Right lobe of liver (tissue), 6 donors: ENCODE measurements around the gene ACO2. TPM values are rescaled to one million over a fixed set of nuclear protein-coding genes. Genes with fewer than 3 reads are reported as not detected.
"Not testable (repeated sequence)": the region's sequence is repeated elsewhere in the genome, so short reads cannot be mapped to it uniquely, and the experiment has no call there.

Source experiments
- ATAC-seq, 4 donors: fragments of 200-7000 bp; cut with Tn5 transposase; one replicate each; pipeline ENCODE4 v1.9.1; 2020; ENCODE audit warnings: mild to moderate bottlenecking in 4 of 4, moderate library complexity in 4 of 4
- DNase-seq, 3 donors: peaks; one replicate each; pipeline ENCODE4 v3.0.0-alpha.2; 2020
- H3K27ac ChIP-seq, 3 donors: fragments of 200-600 bp; one replicate each; pipeline ENCODE4 v1.8.0; 2022
- H3K27me3 ChIP-seq, 2 donors: fragments of 200-600 bp; one replicate each; pipeline ENCODE4 v1.8.0; 2022
- H3K36me3 ChIP-seq, 4 donors: fragments of 200-600 bp; sonication (generic) in 1 of 4; one replicate each; pipeline versions ENCODE4 v1.5.1 to v1.8.0; 2017 to 2022; ENCODE audit warnings: control low read depth in 1 of 4
- H3K4me1 ChIP-seq, 4 donors: fragments of 200-600 bp; sonication (generic) in 1 of 4; one replicate each; pipeline versions ENCODE4 v1.5.1 to v1.8.0; 2017 to 2022; ENCODE audit warnings: control low read depth in 1 of 4
- H3K4me3 ChIP-seq, 3 donors: fragments of 200-600 bp; one replicate each; pipeline ENCODE4 v1.8.0; 2022
- H3K9me3 ChIP-seq, 4 donors: fragments of 200-600 bp; sonication (generic) in 1 of 4; one replicate each; pipeline versions ENCODE4 v1.5.1 to v1.8.0; 2017 to 2022; ENCODE audit warnings: control low read depth in 1 of 4
- POLR2A ChIP-seq: fragments of 450-650 bp; IDR thresholded peaks from one replicate; pipeline ENCODE4 v1.6.1; 2017; ENCODE audit warnings: antibody characterized with exemption, mild to moderate bottlenecking
- WGBS: methylation state at CpG from one replicate; pipeline ENCODE4 v1.1.6; 2018; ENCODE audit warnings: low coverage, low lambda C conversion rate; ENCODE audit not compliant: insufficient coverage; ENCODE audit errors: missing lambda C conversion rate; 5-methylcytosine and 5-hydroxymethylcytosine counted together
- intact Hi-C, 2 donors: fragments of 100-400 bp; cut with DNase I; formaldehyde crosslinking; loops; one replicate each; pipeline versions ENCODE4 v1.11.2 to v1.14.1; 2022
- total RNA-seq, 6 experiments: library from RNA; depleted of rRNA in 2 of 6; stranded (reverse); fragments of >200 nt in 2 of 6; fragmentation: NEBNext Ultra II Directional in 3 of 6; extraction: Animal tissue kit (Norgen Biotek cat#: 25700) in 3 of 6; gene quantifications; one replicate each; pipeline versions ENCODE4 v1.1.0 to v1.2.4, GENCODE V29; 2016 to 2023
- TF ChIP-seq, protein P1 (sequence below), 4 donors: fragments of 200-600 bp in 3 of 4; fragments of 450-650 bp in 1 of 4; IDR thresholded peaks; one replicate each; pipeline versions ENCODE4 v1.5.1 to v1.8.0; 2016 to 2022; ENCODE audit warnings: antibody characterized with exemption in 4 of 4, mild to moderate bottlenecking in 2 of 4
- donor health status: DM: no; HTN: yes; CAD: no.
- donor health status: DM: no; HTN: no; CAD: no.
- donor health status: DM: no; HTN: no; CAD: no.
- donor health status: DM: no; HTN: yes; CAD: no.
- donor health status: DM: no; HTN: yes; CAD: no.

Gene ACO2
- total RNA-seq, 6 experiments from 2014 or later: 62.6 to 135 (median 66.8) TPM

DNA sequence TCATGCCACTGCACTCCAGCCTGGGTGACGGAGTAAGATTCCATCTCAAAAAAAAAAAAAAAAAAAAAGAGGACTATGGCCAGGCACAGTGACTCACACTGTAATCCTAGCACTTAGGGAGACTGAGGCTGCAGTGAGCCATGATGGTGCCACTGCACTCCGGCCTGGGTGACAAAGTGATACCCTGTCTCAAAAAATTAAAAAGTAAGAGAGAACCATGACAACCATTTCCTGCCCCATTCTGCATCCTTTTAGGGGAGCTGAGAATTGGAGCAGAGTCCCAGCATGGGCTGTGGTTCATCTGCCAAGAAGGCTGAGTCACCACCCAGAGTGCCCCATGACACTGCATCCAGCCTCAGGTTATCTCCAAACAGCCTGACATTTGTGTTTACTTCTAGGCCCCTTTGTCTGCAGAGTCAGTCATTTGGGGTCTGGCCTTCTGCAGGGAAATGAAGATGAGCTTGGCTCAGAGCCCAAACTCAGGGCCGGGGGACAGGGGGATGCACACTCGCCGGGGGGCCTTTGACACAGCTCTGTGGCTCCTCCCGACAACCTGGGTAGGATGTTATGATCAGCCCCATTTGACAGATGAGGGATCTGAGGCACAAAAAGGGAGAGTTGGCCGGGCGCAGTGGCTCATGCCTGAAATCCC is 96.6 kb downstream of the ACO2 start:
- H3K27me3 ChIP-seq: no peaks in the 10 kb centered on the region
- WGBS: 73% methylated on average over 5 of the region's 8 CpGs
- no peaks in the 10 kb centered on the region for H3K36me3 ChIP-seq
- no peak overlapping the region for H3K27ac ChIP-seq
- no peak for DNase-seq
- no peaks in the 10 kb centered on the region for H3K4me1 ChIP-seq
- TF ChIP-seq, protein P1, sequence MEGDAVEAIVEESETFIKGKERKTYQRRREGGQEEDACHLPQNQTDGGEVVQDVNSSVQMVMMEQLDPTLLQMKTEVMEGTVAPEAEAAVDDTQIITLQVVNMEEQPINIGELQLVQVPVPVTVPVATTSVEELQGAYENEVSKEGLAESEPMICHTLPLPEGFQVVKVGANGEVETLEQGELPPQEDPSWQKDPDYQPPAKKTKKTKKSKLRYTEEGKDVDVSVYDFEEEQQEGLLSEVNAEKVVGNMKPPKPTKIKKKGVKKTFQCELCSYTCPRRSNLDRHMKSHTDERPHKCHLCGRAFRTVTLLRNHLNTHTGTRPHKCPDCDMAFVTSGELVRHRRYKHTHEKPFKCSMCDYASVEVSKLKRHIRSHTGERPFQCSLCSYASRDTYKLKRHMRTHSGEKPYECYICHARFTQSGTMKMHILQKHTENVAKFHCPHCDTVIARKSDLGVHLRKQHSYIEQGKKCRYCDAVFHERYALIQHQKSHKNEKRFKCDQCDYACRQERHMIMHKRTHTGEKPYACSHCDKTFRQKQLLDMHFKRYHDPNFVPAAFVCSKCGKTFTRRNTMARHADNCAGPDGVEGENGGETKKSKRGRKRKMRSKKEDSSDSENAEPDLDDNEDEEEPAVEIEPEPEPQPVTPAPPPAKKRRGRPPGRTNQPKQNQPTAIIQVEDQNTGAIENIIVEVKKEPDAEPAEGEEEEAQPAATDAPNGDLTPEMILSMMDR (IDR thresholded peaks at IDR 0.05): no peak
- TF ChIP-seq POLR2A: no peak
- ATAC-seq: peak; percentile 36 to 80 (median 48)
- H3K4me3 ChIP-seq: no peak overlapping the region
- intact Hi-C loops: no loop called here
- no peaks in the 10 kb centered on the region for H3K9me3 ChIP-seq

DNA sequence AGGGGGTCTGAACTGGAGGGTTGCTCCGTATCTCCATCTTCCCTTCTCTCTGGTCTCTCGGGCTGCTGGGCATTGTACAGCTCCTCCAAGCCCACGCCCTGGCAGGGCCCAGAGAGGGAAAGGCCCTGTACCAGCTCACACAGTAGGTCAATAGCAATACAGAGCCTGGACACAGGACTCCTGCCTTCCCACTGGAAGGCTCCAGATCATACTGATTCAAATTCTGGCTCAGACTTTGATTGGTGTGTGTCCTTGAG is 98.5 kb downstream of the ACO2 start:
- no peak for ATAC-seq
- no peaks in the 10 kb centered on the region for H3K4me1 ChIP-seq
- no peaks in the 10 kb centered on the region for H3K9me3 ChIP-seq
- no peak for TF ChIP-seq POLR2A
- TF ChIP-seq, protein P1 (IDR thresholded peaks at IDR 0.05): no peak
- no peaks in the 10 kb centered on the region for H3K27me3 ChIP-seq
- no CpG with 5 or more reads among the region's 3 CpGs for WGBS
- H3K36me3 ChIP-seq: no peaks in the 10 kb centered on the region
- H3K27ac ChIP-seq: no peak overlapping the region
- H3K4me3 ChIP-seq: no peak overlapping the region
- intact Hi-C loops: no loop called here
- DNase-seq: no peak

DNA sequence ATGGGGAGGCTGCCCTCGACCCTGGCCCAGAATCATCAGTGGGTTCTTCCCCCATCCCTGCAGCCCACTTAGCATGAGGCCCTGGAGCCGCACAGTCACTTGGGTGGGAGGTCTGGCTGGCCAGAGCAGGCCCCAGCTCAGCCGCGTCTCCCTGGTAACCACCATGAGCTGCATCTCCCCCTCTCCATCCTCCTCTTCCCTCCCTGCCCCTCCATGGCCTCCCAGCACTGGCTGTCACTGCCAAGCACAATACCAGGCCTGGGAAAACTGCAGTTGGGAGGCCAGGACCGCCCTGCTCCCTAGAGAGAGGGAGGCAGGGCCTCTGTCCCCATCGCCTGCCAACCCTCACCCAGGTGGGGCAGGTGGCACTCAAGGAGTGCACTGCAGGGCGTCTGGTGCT is 99.9 kb downstream of the ACO2 start:
- TF ChIP-seq, protein P1 (IDR thresholded peaks at IDR 0.05): no peak
- no peak for TF ChIP-seq POLR2A
- no peaks in the 10 kb centered on the region for H3K27me3 ChIP-seq
- no peaks in the 10 kb centered on the region for H3K36me3 ChIP-seq
- H3K27ac ChIP-seq: no peak overlapping the region
- H3K4me3 ChIP-seq: no peak overlapping the region
- no peaks in the 10 kb centered on the region for H3K9me3 ChIP-seq
- intact Hi-C loops: no loop called here
- no peak for DNase-seq
- 60% methylated on average over 2 of the region's 7 CpGs for WGBS
- H3K4me1 ChIP-seq: no peaks in the 10 kb centered on the region
- no peak for ATAC-seq

DNA sequence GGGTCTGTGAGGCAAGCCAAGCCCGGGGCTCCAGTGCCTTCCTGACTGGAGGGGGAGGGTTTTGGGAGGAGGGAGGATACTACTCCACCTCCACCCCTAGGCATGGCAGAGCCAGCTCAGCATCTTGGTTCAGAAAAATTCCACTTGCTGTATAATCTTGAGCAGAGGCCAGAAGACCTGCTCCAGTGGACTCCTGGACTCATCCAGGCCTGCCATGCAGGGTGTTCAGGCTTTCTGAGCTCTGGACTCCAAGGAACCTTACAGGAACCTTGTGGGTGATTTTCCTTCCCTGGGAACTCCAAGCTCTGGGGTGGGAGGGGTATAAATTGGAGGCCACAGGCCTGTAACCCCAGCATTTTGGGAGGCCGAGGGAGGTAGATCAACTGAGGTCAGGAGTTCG is 101.3 kb downstream of the ACO2 start:
- no peaks in the 10 kb centered on the region for H3K9me3 ChIP-seq
- no peaks in the 10 kb centered on the region for H3K4me1 ChIP-seq
- H3K4me3 ChIP-seq: no peak overlapping the region
- no peaks in the 10 kb centered on the region for H3K27me3 ChIP-seq
- no peak overlapping the region for H3K27ac ChIP-seq
- TF ChIP-seq, protein P1 (IDR thresholded peaks at IDR 0.05): no peak
- no peak for TF ChIP-seq POLR2A
- H3K36me3 ChIP-seq: no peaks in the 10 kb centered on the region
- 67% methylated on average over 1 of the region's 3 CpGs for WGBS
- intact Hi-C loops: no loop called here
- DNase-seq: no peak
- ATAC-seq: no peak

DNA sequence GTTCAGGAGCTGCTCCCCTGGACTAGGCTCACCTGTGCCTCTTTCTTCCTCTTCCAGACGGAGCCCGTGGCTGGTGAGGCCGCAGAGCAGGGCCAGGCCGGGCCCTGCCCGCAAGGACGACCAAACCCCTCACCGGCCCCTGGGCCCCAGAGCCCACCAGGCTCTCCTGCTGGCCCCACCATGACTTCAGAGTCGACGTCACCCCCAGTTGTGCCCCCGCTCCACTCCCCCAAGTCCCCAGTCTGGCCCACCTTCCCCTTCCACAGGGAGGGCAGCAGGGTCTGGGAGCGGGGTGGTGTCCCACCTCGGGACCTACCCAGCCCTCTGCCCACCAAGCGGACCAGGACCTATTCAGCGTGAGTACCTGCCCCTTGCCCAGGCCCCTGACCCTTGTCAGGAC is 102.9 kb downstream of the ACO2 start:
- Histone ChIP-seq H3K9me3 (no peaks in the 10 kb centered on the region), H3K27me3 (no peaks in the 10 kb centered on the region), H3K27ac (no peak overlapping the region), H3K4me1 (no peaks in the 10 kb centered on the region), H3K4me3 (no peak overlapping the region), H3K36me3 (peaks cover 0 to 5% (median 2%) of the 10 kb centered on the region in 4 donors)
- WGBS: no CpG with 5 or more reads among the region's 14 CpGs
- TF ChIP-seq POLR2A: no peak
- TF ChIP-seq, protein P1 (IDR thresholded peaks at IDR 0.05): no peak
- ATAC-seq (no peak), DNase-seq (no peak)
- intact Hi-C loops: no loop called here

DNA sequence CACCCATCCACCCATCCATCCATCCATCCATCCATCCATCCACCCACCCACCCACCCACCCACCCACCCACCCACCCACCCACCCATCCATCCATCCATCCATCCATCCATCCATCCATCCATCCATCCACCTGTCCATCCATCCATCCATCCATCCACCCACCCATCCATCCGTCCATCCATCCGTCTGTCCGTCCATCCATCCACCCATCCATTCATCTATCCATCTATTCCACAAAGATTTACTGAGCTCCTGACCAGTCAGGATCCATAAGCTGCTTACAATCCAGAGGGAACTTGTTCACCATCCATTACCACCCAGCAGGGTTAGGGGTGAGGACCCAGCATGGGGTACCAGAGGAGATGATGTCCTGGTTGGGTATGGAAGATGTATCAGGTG is 103.4 kb downstream of the ACO2 start:
- H3K4me1 ChIP-seq, ATAC-seq, intact Hi-C loops, DNase-seq, H3K27ac ChIP-seq, H3K36me3 ChIP-seq, H3K4me3 ChIP-seq, H3K9me3 ChIP-seq, H3K27me3 ChIP-seq: not testable (repeated sequence)
- WGBS: 93% methylated on average over 3 of the region's 3 CpGs
